ENCODE data around the gene NEURL3.
A peak's percentile ranks its signal among the peaks of the same experiment; 100 is the strongest.

Gene NEURL3

GRCh38 chr2:96524482-96525210 is 19.5 kb upstream of the NEURL3 start:
- Histone ChIP-seq H3K27me3 (ENCODE audit: insufficient read depth, poor library complexity, severe bottlenecking) (no peaks in the 10 kb centered on the region), H3K27ac (replicated peaks) (no peak overlapping the region), H3K4me3 (replicated peaks; ENCODE audit: insufficient read depth, low read length) (no peak overlapping the region)
- DNase-seq (ENCODE audit: low read depth in 1 of 2, low spot score in 1 of 2): no peak
- TF ChIP-seq POLR2AphosphoS5 (IDR thresholded peaks at IDR 0.05; ENCODE audit: low read depth) (no peak), CTCF (IDR thresholded peaks at IDR 0.05; ENCODE audit: insufficient read depth, low read length) (no peak), SPI1 (IDR thresholded peaks at IDR 0.05; ENCODE audit: borderline replicate concordance, low read depth) (no peak), GABPA (IDR thresholded peaks at IDR 0.05; ENCODE audit: low read depth) (no peak)
- TF ChIP-seq, protein P1, sequence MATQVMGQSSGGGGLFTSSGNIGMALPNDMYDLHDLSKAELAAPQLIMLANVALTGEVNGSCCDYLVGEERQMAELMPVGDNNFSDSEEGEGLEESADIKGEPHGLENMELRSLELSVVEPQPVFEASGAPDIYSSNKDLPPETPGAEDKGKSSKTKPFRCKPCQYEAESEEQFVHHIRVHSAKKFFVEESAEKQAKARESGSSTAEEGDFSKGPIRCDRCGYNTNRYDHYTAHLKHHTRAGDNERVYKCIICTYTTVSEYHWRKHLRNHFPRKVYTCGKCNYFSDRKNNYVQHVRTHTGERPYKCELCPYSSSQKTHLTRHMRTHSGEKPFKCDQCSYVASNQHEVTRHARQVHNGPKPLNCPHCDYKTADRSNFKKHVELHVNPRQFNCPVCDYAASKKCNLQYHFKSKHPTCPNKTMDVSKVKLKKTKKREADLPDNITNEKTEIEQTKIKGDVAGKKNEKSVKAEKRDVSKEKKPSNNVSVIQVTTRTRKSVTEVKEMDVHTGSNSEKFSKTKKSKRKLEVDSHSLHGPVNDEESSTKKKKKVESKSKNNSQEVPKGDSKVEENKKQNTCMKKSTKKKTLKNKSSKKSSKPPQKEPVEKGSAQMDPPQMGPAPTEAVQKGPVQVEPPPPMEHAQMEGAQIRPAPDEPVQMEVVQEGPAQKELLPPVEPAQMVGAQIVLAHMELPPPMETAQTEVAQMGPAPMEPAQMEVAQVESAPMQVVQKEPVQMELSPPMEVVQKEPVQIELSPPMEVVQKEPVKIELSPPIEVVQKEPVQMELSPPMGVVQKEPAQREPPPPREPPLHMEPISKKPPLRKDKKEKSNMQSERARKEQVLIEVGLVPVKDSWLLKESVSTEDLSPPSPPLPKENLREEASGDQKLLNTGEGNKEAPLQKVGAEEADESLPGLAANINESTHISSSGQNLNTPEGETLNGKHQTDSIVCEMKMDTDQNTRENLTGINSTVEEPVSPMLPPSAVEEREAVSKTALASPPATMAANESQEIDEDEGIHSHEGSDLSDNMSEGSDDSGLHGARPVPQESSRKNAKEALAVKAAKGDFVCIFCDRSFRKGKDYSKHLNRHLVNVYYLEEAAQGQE (IDR thresholded peaks at IDR 0.05; ENCODE audit: insufficient replicate concordance, low read depth): no peak

GRCh38 chr2:96523659-96524481 is 18.7 kb upstream of the NEURL3 start:
- TF ChIP-seq CTCF (IDR thresholded peaks at IDR 0.05; ENCODE audit: insufficient read depth, low read length): no peak
- TF ChIP-seq GABPA (IDR thresholded peaks at IDR 0.05; ENCODE audit: low read depth): no peak
- TF ChIP-seq SPI1 (IDR thresholded peaks at IDR 0.05; ENCODE audit: borderline replicate concordance, low read depth): no peak
- TF ChIP-seq POLR2AphosphoS5 (IDR thresholded peaks at IDR 0.05; ENCODE audit: low read depth): no peak
- TF ChIP-seq, protein P1 (IDR thresholded peaks at IDR 0.05; ENCODE audit: insufficient replicate concordance, low read depth): no peak
- no peaks in the 10 kb centered on the region for H3K27me3 ChIP-seq (ENCODE audit: insufficient read depth, poor library complexity, severe bottlenecking)
- H3K27ac ChIP-seq (replicated peaks): no peak overlapping the region
- no peak overlapping the region for H3K4me3 ChIP-seq (replicated peaks; ENCODE audit: insufficient read depth, low read length)
- no peak for DNase-seq (ENCODE audit: low read depth in 1 of 2, low spot score in 1 of 2)

GRCh38 chr2:96522304-96523203 is 17.4 kb upstream of the NEURL3 start:
- no peak overlapping the region for H3K4me3 ChIP-seq (replicated peaks; ENCODE audit: insufficient read depth, low read length)
- peak in 1 of 2 experiments; percentile 58 for DNase-seq (ENCODE audit: low read depth in 1 of 2, low spot score in 1 of 2)
- no peak for TF ChIP-seq POLR2AphosphoS5 (IDR thresholded peaks at IDR 0.05; ENCODE audit: low read depth)
- TF ChIP-seq SPI1 (IDR thresholded peaks at IDR 0.05; ENCODE audit: borderline replicate concordance, low read depth): peak; percentile 85
- TF ChIP-seq, protein P1 (IDR thresholded peaks at IDR 0.05; ENCODE audit: insufficient replicate concordance, low read depth): peak; percentile 52

More at GRCh38 chr2:96522304-96523203, 17.4 kb upstream of the NEURL3 start:
- no peaks in the 10 kb centered on the region for H3K27me3 ChIP-seq (ENCODE audit: insufficient read depth, poor library complexity, severe bottlenecking)
- no peak overlapping the region for H3K27ac ChIP-seq (replicated peaks)

All from HL-60 (cell line).